Type B pancreatic cell (in vitro differentiated cells): ENCODE data around the gene TMEM116. TPM values are rescaled to one million over a fixed set of nuclear protein-coding genes. Genes with fewer than 3 reads are reported as not detected.
"Not testable (repeated sequence)": the region's sequence is repeated elsewhere in the genome, so short reads cannot be mapped to it uniquely, and the experiment has no call there.

Source experiments
- DNase-seq: peaks from one replicate; pipeline ENCODE4 v3.0.0; 2021; ENCODE audit warnings: mixed read lengths; ENCODE audit not compliant: unreplicated experiment; ENCODE audit errors: extremely low spot score
- H3K27ac Mint-ChIP-seq: 2 replicates; pipeline ENCODE4 v1.8.0; 2021; ENCODE audit warnings: mild to moderate bottlenecking, mixed read lengths
- H3K27me3 Mint-ChIP-seq: 2 replicates; pipeline ENCODE4 v1.8.0; 2021; ENCODE audit warnings: mixed read lengths
- H3K36me3 Mint-ChIP-seq: 2 replicates; pipeline ENCODE4 v1.8.0; 2021; ENCODE audit warnings: mixed read lengths
- H3K4me1 Mint-ChIP-seq: one replicate; pipeline ENCODE4 v1.8.0; 2021; ENCODE audit warnings: mixed read lengths; ENCODE audit not compliant: unreplicated experiment
- H3K4me3 Mint-ChIP-seq: 2 replicates; pipeline ENCODE4 v1.8.0; 2021; ENCODE audit warnings: mild to moderate bottlenecking, mixed read lengths
- H3K9me3 Mint-ChIP-seq: 2 replicates; pipeline ENCODE4 v1.8.0; 2021; ENCODE audit warnings: mixed read lengths
- total RNA-seq: library from RNA; stranded (reverse); gene quantifications from 2 replicates; pipeline ENCODE4 v1.2.1, GENCODE V29; 2021; ENCODE audit warnings: low replicate concordance
- TF ChIP-seq, protein P1 (sequence below): fragments of 200-600 bp; sonication (generic); conservative IDR thresholded peaks from 2 replicates; pipeline ENCODE4 v1.5.0; 2021; ENCODE audit warnings: antibody characterized with exemption, mild to moderate bottlenecking

TMEM116 gene
- total RNA-seq, 1 donor from 2014 or later, result 18.0 TPM

- no peaks in the 10 kb centered on the region for H3K4me1 Mint-ChIP-seq
- no peak overlapping the region for H3K27ac Mint-ChIP-seq
- peaks cover 23% of the 10 kb centered on the region for H3K36me3 Mint-ChIP-seq
- no peak for DNase-seq
- H3K27me3 Mint-ChIP-seq, result no peaks in the 10 kb centered on the region
- no peak overlapping the region for H3K4me3 Mint-ChIP-seq
- peaks cover 8% of the 10 kb centered on the region for H3K9me3 Mint-ChIP-seq
- TF ChIP-seq, protein P1, sequence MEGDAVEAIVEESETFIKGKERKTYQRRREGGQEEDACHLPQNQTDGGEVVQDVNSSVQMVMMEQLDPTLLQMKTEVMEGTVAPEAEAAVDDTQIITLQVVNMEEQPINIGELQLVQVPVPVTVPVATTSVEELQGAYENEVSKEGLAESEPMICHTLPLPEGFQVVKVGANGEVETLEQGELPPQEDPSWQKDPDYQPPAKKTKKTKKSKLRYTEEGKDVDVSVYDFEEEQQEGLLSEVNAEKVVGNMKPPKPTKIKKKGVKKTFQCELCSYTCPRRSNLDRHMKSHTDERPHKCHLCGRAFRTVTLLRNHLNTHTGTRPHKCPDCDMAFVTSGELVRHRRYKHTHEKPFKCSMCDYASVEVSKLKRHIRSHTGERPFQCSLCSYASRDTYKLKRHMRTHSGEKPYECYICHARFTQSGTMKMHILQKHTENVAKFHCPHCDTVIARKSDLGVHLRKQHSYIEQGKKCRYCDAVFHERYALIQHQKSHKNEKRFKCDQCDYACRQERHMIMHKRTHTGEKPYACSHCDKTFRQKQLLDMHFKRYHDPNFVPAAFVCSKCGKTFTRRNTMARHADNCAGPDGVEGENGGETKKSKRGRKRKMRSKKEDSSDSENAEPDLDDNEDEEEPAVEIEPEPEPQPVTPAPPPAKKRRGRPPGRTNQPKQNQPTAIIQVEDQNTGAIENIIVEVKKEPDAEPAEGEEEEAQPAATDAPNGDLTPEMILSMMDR, result no peak
These were observed 48.0 kb downstream of the TMEM116 start for GRCh38 chr12:111964935-111965334.

DNA sequence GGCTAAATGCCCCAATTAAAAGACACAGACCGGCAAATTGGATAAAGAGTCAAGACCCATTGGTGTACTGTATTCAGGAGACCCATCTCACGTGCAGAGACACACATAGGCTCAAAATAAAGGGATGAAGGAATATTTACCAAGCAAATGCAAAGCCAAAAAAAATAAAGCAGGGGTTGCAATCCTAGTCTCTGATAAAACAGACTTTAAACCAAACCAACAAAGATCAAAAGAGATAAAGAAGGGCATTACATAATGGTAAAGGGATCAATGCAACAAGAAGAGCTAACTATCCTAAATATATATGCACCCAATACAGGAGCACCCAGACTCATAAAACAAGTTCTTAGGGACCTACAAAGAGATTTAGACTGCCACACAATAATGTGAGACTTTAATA, 53.4 kb downstream of the TMEM116 start:
- H3K9me3 Mint-ChIP-seq, result peaks cover 22% of the 10 kb centered on the region
- not testable (repeated sequence) for DNase-seq, H3K27me3 Mint-ChIP-seq, H3K4me3 Mint-ChIP-seq, H3K4me1 Mint-ChIP-seq, H3K27ac Mint-ChIP-seq
- peaks cover 42% of the 10 kb centered on the region for H3K36me3 Mint-ChIP-seq

DNA sequence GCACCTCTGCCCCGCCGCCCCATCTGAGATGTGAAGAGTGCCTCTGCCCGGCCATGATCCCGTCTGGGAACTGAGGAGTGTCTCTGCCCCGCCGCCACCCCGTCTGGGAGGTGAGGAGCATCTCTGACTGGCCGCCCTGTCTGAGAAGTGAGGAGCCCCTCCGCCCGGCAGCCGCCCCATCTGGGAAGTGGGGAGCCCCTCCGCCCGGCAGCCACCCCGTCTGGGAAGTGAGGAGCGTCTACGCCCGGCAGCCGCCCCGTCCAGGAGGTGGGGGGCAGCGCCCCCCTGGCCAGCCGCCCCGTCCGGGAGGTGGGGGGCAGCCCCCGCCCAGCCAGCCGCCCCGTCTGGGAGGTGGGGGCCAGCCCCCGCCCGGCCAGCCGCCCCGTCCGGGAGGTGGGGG, 55.7 kb downstream of the TMEM116 start:
- H3K36me3 Mint-ChIP-seq, result peaks cover 44% of the 10 kb centered on the region
- not testable (repeated sequence) for H3K4me3 Mint-ChIP-seq

DNA sequence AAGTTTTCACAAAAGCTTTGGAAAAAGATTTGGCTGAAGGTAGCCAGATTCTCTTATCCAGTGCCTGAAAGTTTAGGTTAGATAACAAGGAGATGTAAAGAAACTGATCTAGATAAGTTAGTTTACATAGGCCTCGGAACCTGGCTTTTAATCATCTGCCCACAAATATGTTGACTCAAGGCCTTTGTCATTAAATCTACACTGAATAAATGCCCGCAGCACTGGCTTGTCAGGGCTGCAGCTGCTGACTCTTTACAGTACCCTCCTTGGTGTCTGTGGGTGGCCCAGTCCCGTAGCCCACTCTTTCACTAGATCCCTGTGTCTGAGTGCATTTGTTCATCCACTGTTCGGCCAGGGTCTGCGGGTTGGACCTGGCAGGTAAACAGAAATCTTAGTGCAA, 58.0 kb downstream of the TMEM116 start:
- peaks cover 32% of the 10 kb centered on the region for H3K36me3 Mint-ChIP-seq
- no peaks in the 10 kb centered on the region for H3K27me3 Mint-ChIP-seq
- H3K9me3 Mint-ChIP-seq, result peaks cover 14% of the 10 kb centered on the region
- TF ChIP-seq, protein P1, result no peak
- no peak for DNase-seq
- no peak overlapping the region for H3K27ac Mint-ChIP-seq
- no peaks in the 10 kb centered on the region for H3K4me1 Mint-ChIP-seq
- no peak overlapping the region for H3K4me3 Mint-ChIP-seq

More for the DNA sequence above, 55.7 kb downstream of the TMEM116 start:
- not testable (repeated sequence) for DNase-seq, H3K4me1 Mint-ChIP-seq, H3K27ac Mint-ChIP-seq, H3K27me3 Mint-ChIP-seq
- peaks cover 22% of the 10 kb centered on the region for H3K9me3 Mint-ChIP-seq

DNA sequence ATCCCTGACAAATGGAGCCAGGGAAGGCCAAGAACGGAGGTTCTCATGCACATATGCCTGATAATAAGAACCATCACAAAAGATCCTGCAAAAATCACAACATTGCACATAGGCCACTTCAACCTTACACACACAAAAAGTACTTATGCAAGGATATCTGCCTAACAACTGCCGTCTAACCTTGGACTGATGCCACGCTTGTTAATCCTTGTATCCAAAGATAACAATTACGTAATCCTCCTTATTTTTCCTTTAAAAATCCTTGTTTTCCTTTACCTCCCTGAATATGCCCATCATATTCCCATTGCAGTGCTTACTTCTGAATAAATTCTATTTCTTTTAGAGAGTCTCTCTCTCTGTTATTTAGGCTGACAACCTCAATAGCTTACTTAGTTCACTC, 59.5 kb downstream of the TMEM116 start:
- Mint-ChIP-seq H3K4me1 (no peaks in the 10 kb centered on the region), H3K27me3 (no peaks in the 10 kb centered on the region), H3K4me3 (no peak overlapping the region), H3K9me3 (peaks cover 7% of the 10 kb centered on the region), H3K27ac (no peak overlapping the region), H3K36me3 (peaks cover 21% of the 10 kb centered on the region)
- DNase-seq, result no peak
- TF ChIP-seq, protein P1, result no peak

GRCh38 chr12:111952084-111952787, 60.7 kb downstream of the TMEM116 start:
- H3K27ac Mint-ChIP-seq, H3K4me3 Mint-ChIP-seq, H3K4me1 Mint-ChIP-seq, H3K9me3 Mint-ChIP-seq, DNase-seq, H3K27me3 Mint-ChIP-seq: not testable (repeated sequence)
- H3K36me3 Mint-ChIP-seq, result peaks cover 19% of the 10 kb centered on the region

DNA sequence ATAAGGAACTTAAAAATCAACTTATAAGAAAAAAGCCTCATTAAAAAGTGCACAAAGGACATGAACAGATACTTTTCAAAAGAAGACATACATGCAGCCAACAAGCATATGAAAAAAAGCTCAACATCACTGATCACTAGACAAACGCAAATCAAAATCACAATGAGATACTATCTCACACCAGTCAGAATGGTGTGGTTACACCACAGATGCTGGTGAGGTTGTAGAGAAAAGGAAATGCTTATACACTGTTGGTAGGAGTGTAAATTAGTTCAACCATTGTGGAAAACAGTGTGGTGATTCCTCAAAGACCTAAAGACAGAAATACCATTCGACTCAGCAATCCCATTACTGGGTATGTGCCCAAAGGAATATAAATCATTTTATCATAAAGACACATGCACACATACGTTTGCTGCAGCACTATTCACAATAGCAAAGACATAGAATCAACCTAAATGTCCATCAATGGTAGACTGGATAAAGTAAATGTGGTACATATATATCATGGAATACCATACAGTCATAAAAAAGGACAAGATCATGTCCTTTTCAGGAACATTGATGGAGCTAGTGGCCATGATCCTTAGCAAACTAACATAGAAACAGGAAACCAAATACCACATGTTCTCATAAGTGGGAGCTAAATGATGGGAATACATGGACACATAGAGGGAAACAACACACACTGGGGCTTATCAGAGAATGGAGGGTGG, 61.8 kb downstream of the TMEM116 start:
- H3K4me3 Mint-ChIP-seq, H3K27ac Mint-ChIP-seq, H3K27me3 Mint-ChIP-seq, H3K9me3 Mint-ChIP-seq, DNase-seq, H3K4me1 Mint-ChIP-seq: not testable (repeated sequence)
- H3K36me3 Mint-ChIP-seq, result peaks cover 17% of the 10 kb centered on the region
